Measurements from ENCODE around the gene HOGA1. TPM values are rescaled to one million over a fixed set of nuclear protein-coding genes. Genes with fewer than 3 reads are reported as not detected.

HOGA1 gene
- total RNA-seq, 1 experiment from 2014 or later, result not detected

- Histone ChIP-seq H3K27me3 (replicated peaks; ENCODE audit: insufficient read depth, low read depth, low read length, poor library complexity) (no peaks in the 10 kb centered on the region), H3K36me3 (ENCODE audit: insufficient read depth, low read length, poor library complexity, severe bottlenecking) (no peaks in the 10 kb centered on the region), H3K4me1 (ENCODE audit: insufficient read depth, low read length, poor library complexity, severe bottlenecking) (peaks cover 18% of the 10 kb centered on the region), H3K4me3 (ENCODE audit: low read depth, low read length, poor library complexity, severe bottlenecking) (no peak overlapping the region), H3K9me3 (ENCODE audit: low read depth, low read length, poor library complexity, severe bottlenecking) (no peaks in the 10 kb centered on the region), H3K27ac (ENCODE audit: low read depth, low read length, poor library complexity, severe bottlenecking) (no peak overlapping the region)
- no peak for DNase-seq (ENCODE audit: low spot score)
- CTCF ChIA-PET, result interaction anchor here (0.6 kb wide), 1 partner anchor 134 kb away, joined by 3 read pairs; no protein-coding TSS in a partner anchor
- BruUV-seq (replicated peaks), result no TSS peak
- TF ChIP-seq CTCF (conservative IDR thresholded peaks at IDR 0.05; ENCODE audit: low read depth, low read length) (no peak), EZH2 (IDR thresholded peaks at IDR 0.05; ENCODE audit: borderline replicate concordance, low read depth, low read length, poor library complexity, severe bottlenecking) (no peak)
- intact Hi-C loops (cut with micrococcal nuclease; ENCODE audit: unreplicated experiment), result no loop called here
- POLR2A ChIA-PET (ENCODE audit: low non-redundant PET), result no interaction called here
These were observed 45.8 kb upstream of the HOGA1 start for GRCh38 chr10:97538411-97538810.

GRCh38 chr10:97538839-97539238, 45.4 kb upstream of the HOGA1 start:
- ChIA-PET POLR2A (ENCODE audit: low non-redundant PET) (no interaction called here), CTCF (interaction anchor here (0.6 kb wide), 1 partner anchor 134 kb away, joined by 3 read pairs; no protein-coding TSS in a partner anchor)
- no peak for DNase-seq (ENCODE audit: low spot score)
- intact Hi-C loops (cut with micrococcal nuclease; ENCODE audit: unreplicated experiment), result no loop called here
- H3K36me3 ChIP-seq (ENCODE audit: insufficient read depth, low read length, poor library complexity, severe bottlenecking), result no peaks in the 10 kb centered on the region
- H3K4me3 ChIP-seq (ENCODE audit: low read depth, low read length, poor library complexity, severe bottlenecking), result no peak overlapping the region
- no peak overlapping the region for H3K27ac ChIP-seq (ENCODE audit: low read depth, low read length, poor library complexity, severe bottlenecking)
- TF ChIP-seq CTCF (conservative IDR thresholded peaks at IDR 0.05; ENCODE audit: low read depth, low read length) (no peak), EZH2 (IDR thresholded peaks at IDR 0.05; ENCODE audit: borderline replicate concordance, low read depth, low read length, poor library complexity, severe bottlenecking) (no peak)
- no peaks in the 10 kb centered on the region for H3K27me3 ChIP-seq (replicated peaks; ENCODE audit: insufficient read depth, low read depth, low read length, poor library complexity)
- no TSS peak for BruUV-seq (replicated peaks)
- peaks cover 20% of the 10 kb centered on the region for H3K4me1 ChIP-seq (ENCODE audit: insufficient read depth, low read length, poor library complexity, severe bottlenecking)
- H3K9me3 ChIP-seq (ENCODE audit: low read depth, low read length, poor library complexity, severe bottlenecking), result no peaks in the 10 kb centered on the region

GRCh38 chr10:97539523-97540200, 44.5 kb upstream of the HOGA1 start:
- Histone ChIP-seq H3K36me3 (ENCODE audit: insufficient read depth, low read length, poor library complexity, severe bottlenecking) (no peaks in the 10 kb centered on the region), H3K4me3 (ENCODE audit: low read depth, low read length, poor library complexity, severe bottlenecking) (no peak overlapping the region), H3K4me1 (ENCODE audit: insufficient read depth, low read length, poor library complexity, severe bottlenecking) (peaks cover 20% of the 10 kb centered on the region), H3K9me3 (ENCODE audit: low read depth, low read length, poor library complexity, severe bottlenecking) (no peaks in the 10 kb centered on the region), H3K27ac (ENCODE audit: low read depth, low read length, poor library complexity, severe bottlenecking) (no peak overlapping the region), H3K27me3 (replicated peaks; ENCODE audit: insufficient read depth, low read depth, low read length, poor library complexity) (no peaks in the 10 kb centered on the region)
- intact Hi-C loops (cut with micrococcal nuclease; ENCODE audit: unreplicated experiment), result no loop called here
- TF ChIP-seq CTCF (conservative IDR thresholded peaks at IDR 0.05; ENCODE audit: low read depth, low read length), result no peak; the same call in 1 of the 2 replicates
- TF ChIP-seq EZH2 (IDR thresholded peaks at IDR 0.05; ENCODE audit: borderline replicate concordance, low read depth, low read length, poor library complexity, severe bottlenecking), result no peak
- ChIA-PET CTCF (interaction anchor here (0.5 kb wide), 1 partner anchor 15 kb away, joined by 6 read pairs; no protein-coding TSS in a partner anchor), POLR2A (ENCODE audit: low non-redundant PET) (no interaction called here)
- DNase-seq (ENCODE audit: low spot score), result no peak
- no TSS peak for BruUV-seq (replicated peaks)

All from A673 (cell line).